ENCODE data around the gene CCDC144A.
"Not testable (repeated sequence)": the region's sequence is repeated elsewhere in the genome, so short reads cannot be mapped to it uniquely, and the experiment has no call there.

Gene CCDC144A, protein sequence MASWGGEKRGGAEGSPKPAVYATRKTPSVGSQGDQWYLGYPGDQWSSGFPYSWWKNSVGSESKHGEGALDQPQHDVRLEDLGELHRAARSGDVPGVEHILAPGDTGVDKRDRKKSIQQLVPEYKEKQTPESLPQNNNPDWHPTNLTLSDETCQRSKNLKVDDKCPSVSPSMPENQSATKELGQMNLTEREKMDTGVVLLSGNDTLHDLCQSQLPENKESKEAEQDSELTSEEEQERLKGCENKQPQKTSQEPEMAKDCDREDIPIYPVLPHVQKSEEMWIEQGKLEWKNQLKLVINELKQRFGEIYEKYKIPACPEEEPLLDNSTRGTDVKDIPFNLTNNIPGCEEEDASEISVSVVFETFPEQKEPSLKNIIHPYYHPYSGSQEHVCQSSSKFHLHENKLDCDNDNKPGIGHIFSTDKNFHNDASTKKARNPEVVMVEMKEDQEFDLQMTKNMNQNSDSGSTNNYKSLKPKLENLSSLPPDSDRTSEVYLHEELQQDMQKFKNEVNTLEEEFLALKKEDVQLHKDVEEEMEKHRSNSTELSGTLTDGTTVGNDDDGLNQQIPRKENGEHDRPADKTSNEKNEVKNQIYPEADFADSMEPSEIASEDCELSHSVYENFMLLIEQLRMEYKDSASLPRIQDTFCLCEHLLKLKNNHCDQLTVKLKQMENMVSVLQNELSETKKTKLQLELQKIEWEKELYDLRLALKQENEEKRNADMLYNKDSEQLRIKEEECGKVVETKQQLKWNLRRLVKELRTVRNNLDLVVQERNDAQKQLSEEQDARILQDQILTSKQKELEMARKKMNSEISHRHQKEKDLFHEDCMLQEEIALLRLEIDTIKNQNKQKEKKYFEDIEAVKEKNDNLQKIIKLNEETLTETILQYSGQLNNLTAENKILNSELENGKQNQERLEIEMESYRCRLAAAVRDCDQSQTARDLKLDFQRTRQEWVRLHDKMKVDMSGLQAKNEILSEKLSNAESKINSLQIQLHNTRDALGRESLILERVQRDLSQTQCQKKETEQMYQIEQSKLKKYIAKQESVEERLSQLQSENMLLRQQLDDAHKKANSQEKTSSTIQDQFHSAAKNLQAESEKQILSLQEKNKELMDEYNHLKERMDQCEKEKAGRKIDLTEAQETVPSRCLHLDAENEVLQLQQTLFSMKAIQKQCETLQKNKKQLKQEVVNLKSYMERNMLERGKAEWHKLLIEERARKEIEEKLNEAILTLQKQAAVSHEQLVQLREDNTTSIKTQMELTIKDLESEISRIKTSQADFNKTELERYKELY (N-terminal part only)

DNA sequence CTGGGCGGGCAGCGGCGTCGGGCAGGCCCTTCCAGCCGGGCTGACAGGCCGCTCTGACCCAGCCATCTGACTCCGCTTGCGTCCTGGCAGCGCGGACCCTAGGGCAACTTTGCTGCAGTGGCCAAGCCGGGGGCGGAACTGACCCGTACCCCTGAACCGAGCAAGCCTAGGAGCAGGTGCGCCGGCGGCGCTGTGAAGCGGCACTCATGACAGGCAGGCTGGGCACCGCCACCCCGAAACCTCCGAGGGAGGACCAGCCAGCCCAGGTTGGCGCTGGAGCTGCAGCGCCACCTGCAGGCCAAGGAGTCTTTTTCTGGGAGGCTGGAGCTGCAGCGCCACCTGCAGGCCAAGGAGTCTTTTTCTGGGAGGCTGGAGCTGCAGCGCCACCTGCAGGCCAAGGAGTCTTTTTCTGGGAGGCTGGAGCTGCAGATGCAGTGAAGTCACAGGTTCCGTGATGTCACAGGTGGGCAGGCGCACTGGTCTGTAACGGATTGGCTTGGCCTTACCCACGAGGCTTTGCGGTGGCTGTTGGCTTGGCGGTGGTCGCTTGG lies at the start of gene CCDC144A:
Gene CCDC144A, plus strand, starts transcription at position 511 of the 551 bp plus-strand sequence. CDS start 160 bp downstream, outside the sequence.
- DNase-seq (ENCODE audit: low spot score): peak; percentile 70

DNA sequence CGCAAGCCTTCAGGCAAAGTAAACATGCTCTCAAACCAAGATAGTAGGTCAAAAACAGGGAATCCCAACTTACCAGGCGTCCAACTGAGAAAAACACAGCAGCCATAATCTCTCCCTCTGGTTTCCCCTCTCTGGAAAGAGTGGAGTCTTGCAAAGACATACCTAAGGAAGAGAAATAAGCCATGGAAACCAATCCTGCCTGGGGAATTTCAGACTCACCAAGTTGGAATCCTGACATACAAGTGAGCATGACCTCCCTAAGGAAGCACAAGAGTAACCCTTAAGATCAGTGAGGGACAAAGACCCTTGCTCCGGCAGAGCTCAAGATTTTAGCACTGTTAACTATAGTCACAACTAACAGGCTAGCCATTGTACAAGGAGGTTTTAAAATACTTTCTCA lies 40.5 kb upstream of the CCDC144A start:
- no peak for DNase-seq (ENCODE audit: low spot score)

- DNase-seq (ENCODE audit: low spot score): no peak
These were observed 37.8 kb upstream of the CCDC144A start for GRCh38 chr17:16652252-16652651.

DNA sequence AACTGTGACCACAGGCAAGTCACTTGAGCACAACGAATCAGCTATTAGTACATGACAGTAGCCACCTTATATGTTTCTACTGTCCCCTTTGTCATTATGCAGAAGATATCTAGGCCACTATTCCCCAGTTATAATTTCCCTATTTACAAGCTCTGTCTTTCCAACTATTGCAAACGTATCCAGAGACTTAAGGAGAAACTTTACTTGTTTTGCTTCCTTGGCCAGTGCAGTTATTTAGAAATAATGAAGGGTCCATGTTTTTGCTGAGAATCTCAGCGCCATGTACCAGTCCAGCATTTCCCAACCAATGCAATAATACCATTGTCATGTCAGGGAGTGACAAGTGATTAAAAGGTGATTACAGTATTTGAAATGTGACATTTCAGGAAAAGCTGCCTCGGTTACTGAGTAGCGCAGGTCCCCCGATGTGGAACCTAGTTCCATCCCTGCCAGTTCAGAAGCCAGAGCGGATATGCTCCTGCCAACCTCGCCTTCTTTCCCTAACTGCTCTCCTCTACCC lies 37.1 kb upstream of the CCDC144A start:
- no peak for DNase-seq (ENCODE audit: low spot score)

- DNase-seq (ENCODE audit: low spot score): peak; percentile 88
These were observed 36.5 kb upstream of the CCDC144A start, which contains the start of gene ZNF624 for GRCh38 chr17:16653367-16654041. Gene ZNF624 (minus strand): TSS chr17:16653850.

DNA sequence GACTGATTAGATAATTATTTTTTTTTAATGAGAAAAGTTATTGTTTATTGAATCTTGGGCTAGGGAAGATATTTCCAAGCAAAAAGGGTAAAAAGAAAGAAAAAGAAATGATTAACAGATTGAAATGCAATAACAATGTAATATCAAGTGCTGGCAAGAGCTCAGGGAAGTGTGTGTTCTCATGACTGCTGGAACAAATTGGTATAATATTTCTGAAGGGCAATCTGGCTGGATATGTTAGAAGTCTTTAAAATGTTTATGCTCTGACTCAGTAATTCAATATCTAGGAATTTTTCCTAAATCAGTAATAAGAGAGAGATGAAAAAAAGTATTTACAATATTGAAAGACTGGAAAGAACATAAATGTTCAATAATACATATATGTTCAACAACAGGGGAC lies 28.8 kb upstream of the CCDC144A start:
- no peak for DNase-seq (ENCODE audit: low spot score)

DNA sequence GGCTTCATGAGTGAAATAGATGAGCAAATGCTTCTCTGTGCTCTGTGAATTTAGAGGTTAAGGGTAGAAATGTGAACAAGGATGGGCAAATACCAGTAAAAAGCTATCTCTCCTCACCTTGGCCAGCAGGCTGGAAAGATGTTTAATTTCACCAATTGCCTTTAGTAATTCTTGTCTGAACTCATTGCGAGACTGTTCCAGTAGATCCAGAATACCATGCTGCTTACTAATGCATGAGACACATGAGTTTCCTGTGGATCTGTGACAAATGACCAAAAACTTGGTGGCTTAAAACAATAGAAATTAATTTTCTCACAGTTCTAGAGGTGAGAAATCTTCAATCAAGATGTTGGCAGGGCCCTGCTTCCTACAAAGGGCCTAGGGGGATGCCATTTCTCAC lies 27.1 kb upstream of the CCDC144A start:
- no peak for DNase-seq (ENCODE audit: low spot score)

DNA sequence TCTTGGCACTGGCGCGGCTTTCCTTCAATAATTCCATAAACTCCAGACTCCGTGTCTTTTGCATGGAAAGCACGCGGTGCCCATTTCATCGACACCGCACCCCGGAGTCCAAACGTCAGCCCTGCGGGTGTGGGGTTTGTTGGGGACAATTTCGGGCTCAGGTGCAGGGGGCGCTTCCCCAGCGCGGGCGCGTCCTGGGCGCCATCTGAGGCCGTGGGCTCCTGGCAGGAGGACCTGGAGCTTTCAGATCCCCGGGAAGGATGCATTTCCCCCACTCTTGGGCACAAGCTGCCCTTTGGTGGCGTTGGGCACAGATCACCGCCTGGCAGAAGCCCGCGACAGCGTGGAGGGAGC lies 23.5 kb upstream of the CCDC144A start:
- not testable (repeated sequence) for DNase-seq (ENCODE audit: low spot score)

DNA sequence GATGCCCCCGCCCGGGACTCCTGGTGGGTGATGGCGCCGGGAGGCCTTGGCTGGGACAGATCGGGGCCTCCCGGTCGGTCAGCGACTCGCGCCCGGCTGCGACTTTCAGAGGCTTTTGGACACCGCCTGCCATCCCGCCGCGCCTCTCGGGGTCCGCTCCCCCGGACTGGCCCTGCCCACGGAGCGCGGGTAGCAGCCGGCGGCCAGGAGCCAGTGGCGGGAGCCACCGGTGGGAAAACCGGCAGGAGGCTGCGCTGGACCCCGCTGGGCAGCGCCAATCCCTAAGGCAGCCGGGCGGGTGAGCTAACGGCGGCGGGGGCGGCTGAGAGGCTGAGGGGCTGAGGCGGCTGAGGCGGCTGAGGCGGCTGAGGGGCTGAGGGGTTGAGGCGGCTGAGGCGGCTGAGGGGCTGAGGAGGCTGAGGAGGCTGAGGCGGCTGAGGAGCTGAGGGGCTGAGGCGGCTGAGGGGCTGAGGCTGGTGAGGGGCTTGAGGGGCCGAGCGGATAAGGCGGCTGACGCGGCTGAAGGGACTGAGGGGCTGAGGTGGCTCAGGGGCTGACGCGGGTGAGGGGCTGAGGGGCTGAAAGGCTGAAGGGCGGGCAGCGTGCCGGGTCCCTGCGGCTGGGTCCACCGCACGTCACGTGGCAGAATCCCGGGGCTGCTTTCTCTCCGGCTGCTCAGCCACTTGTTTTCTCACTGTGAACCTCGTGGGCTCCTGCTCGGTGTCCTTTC lies 23.0 kb upstream of the CCDC144A start:
- not testable (repeated sequence) for DNase-seq (ENCODE audit: low spot score)

DNA sequence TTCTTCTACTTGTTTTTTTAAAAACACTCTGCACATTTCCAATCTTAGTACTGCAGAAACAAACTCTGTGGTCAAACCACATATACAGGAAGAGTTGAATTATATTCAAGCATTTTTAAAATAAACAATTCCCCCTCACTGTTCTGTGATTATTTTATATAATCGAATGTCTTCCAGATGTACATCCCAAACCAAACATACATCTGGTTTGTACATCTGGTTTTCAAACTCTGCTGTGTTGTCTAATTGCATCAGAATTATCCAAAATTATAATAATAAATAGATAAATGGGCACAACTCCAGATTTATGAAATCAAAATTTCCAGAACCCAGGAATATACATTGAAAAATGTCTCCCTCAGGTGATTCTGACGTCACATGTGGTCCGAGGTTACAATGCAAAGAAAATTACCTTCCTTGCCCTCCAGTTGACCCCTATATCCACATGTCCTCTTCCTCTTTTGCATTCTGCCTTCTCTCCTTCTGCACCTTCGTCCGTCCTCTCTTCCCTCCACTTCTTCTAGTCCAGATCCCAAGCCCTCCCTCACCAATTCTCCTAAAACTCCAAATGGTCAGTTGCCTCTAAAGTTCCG lies 13.3 kb upstream of the CCDC144A start:
- no peak for DNase-seq (ENCODE audit: low spot score)

- DNase-seq (ENCODE audit: low spot score): not testable (repeated sequence)
These were observed 6.5 kb upstream of the CCDC144A start for GRCh38 chr17:16683290-16684138.

- not testable (repeated sequence) for DNase-seq (ENCODE audit: low spot score)
These were observed 4.0 kb upstream of the CCDC144A start for GRCh38 chr17:16686019-16686418.

DNA sequence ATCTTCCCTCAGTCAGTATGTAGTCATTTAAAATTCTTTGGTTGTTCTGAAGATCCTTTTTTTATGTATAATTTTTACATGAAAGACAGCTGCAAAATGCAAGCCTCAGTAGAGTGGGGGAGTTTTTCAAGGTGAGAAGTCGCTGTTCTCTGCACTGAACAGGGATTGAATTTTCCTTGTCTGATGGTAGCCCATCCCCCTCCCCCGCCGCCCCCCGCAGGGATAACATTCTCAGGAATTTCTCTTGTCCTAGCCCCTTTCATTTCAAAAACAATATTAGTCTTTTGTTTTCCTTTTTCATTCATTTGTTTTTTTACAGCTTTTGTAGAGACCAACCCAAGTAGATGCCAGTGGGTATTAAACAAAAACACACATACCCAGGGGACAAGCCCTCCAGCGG lies 2.9 kb upstream of the CCDC144A start:
- not testable (repeated sequence) for DNase-seq (ENCODE audit: low spot score)

GRCh38 chr17:16690447-16690846 lies 406 bp downstream of the CCDC144A start:
- not testable (repeated sequence) for DNase-seq (ENCODE audit: low spot score)

GRCh38 chr17:16697603-16698002 lies 7.6 kb downstream of the CCDC144A start:
- not testable (repeated sequence) for DNase-seq (ENCODE audit: low spot score)

DNA sequence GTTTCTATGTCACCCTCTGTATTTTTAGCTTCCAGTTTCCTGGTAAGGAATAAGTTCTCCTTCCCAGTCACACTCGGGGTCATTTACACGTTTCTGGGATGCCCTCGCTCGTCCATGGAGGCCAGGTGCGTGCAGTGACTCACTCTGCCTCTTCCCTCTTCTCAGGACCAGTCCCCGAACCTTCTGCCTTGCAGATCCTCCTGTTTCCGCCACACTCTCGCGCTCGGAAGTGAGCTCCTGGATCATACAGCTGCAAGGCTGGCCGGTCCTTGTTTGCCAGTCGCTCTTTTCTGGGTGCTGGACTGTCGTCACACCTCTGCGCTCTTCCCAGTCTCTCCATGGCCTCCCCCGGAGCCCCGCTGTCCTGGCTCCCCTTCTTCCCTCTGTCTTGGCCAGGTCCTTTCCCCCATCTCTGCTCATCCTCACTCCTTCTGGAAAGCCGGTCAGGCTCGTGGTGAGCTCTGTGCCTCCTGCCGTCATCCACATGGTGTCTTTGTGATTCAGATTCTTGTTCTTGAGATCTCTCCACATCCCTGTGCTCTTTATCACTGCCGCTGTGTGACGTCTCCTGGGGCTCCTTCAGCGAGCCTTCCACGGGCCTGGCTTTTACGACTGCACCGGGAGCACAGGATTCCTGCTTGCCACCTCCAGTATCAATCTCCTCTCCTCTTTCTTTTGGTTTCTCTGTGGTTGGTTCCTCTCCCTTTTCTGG lies 55.6 kb downstream of the CCDC144A start:
- not testable (repeated sequence) for DNase-seq (ENCODE audit: low spot score)

DNA sequence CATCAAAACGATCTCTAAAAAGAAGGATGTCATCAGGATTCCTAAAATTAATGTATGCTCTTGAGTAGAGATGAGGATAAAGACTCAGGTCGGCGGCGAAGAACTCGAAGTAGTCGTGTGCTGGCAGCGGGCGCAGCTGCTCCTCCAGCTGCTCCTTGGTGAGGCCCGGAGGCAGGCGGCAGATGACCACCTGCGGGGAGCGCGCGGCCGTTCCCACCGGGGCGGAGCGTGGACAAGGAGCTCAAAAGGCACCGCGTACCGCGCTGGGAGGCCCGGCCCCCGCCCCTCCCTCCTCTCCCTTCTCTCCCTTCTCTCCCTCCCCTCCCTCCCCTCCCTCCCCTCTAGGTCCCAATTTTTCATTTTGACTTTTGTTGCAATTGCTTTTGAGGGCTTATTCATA lies 56.5 kb downstream of the CCDC144A start:
- not testable (repeated sequence) for DNase-seq (ENCODE audit: low spot score)

GRCh38 chr17:16750515-16750914 lies 60.5 kb downstream of the CCDC144A start:
- not testable (repeated sequence) for DNase-seq (ENCODE audit: low spot score)

Data from activated CD4-positive, alpha-beta T cell treated with anti-CD3 and anti-CD28 coated beads, Interleukin-2, Interleukin-4, amounts not matched to agents 100 ng/mL and 50 ng/mL, durations not matched to agents 16 hours and 8 hours (primary cell).